Nasal cavity respiratory epithelium epithelial cell of viscerocranial mucosa (primary cell): Measurements from ENCODE around the gene FANCB. TPM values are rescaled to one million over a fixed set of nuclear protein-coding genes. Genes with fewer than 3 reads are reported as not detected.

Experiments used
- total RNA-seq: library from RNA; depleted of rRNA; stranded (reverse); fragments of >200 nt; gene quantifications from 2 replicates; pipeline ENCODE4 v1.2.3, GENCODE V29; 2014

Gene FANCB
- 2.1 and 2.2 TPM in 2 replicates for total RNA-seq

DNA sequence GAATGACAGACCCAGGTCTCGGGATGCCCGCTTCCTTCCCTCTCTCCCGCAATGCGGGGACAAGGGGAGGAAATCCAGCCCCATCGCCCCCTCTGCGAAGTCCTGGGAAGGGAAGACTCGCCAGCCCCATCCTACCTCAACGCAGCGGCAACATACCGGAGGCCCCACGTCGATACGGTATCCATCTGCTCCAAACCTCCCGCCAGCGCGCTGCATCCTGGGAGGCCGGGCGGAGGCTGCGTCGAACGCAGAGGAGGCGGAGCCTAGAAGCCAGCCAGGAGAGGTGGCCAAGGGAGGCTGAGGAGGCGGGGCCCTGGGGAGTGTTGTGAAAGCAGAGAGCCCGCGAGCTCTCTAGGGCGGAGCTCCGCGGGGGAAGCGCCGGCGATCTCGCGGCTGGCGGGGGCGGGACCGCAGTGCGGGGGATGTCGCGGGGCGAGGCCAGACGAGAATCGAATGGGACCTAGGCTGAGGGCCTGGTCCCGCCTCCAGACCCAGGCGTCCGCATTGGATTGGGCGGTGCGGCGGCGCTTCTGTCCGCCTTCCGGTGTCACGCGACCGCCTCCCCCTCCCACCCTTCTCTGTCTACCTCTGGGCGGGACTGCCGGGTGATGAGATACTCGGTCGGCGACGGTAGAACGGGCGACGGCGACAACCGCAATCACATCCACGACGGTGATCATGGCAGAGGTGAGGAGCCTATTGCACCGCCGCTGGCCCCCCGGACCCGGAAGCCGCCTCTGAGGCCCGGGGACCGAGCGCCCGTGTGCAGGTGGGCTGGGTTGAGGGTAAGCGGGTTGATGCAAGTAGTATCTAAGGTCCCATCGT is at the start of gene FANCB, which contains the start of gene MOSPD2:
TSS of gene FANCB (minus strand) at position 219 of the 825 bp plus-strand sequence. CDS start 7,559 bp downstream, outside the sequence.
TSS of gene MOSPD2 (plus strand) at position 571 of the 825 bp plus-strand sequence. CDS start at position 679, 108 bp downstream.

Other genes starting within 250 kb of the FANCB start
- 11.6 and 21.2 TPM in 2 replicates for gene MOSPD2, start 352 bp upstream of the FANCB start, total RNA-seq